HepG2 (cell line): ENCODE data around the gene HOXD8. TPM values are rescaled to one million over a fixed set of nuclear protein-coding genes. Genes with fewer than 3 reads are reported as not detected.

Experiments
- AHR ChIP-seq: IDR thresholded peaks from 2 replicates; pipeline ENCODE4 v1.6.1; 2018; ENCODE audit warnings: missing genetic modification reagents, missing compliant biosample characterization
- ARHGAP35 ChIP-seq: sonication (generic); formaldehyde crosslinking; IDR thresholded peaks from 2 replicates; pipeline ENCODE4 v1.9.0; 2022; ENCODE audit warnings: mild to moderate bottlenecking, inconsistent platforms, moderate library complexity, missing genetic modification reagents, borderline replicate concordance
- ATF3 ChIP-seq: sonication (generic); formaldehyde crosslinking; IDR thresholded peaks from 2 replicates; pipeline ENCODE4 v1.4.0; 2020; ENCODE audit warnings: missing genetic modification reagents
- CCAR2 ChIP-seq: fragments of 200-400 bp; formaldehyde crosslinking; optimal IDR thresholded peaks from 2 replicates; pipeline ENCODE3; 2018; ENCODE audit warnings: low read depth, mild to moderate bottlenecking, low read length, moderate library complexity
- EED ChIP-seq: sonication (generic); formaldehyde crosslinking; IDR thresholded peaks from 2 replicates; pipeline ENCODE4 v1.5.0; 2020; ENCODE audit warnings: mild to moderate bottlenecking, missing genetic modification reagents
- GATAD1 ChIP-seq: IDR thresholded peaks from 2 replicates; pipeline ENCODE4 v1.6.1; 2016; ENCODE audit warnings: missing genetic modification reagents, missing compliant biosample characterization
- MAFF ChIP-seq: IDR thresholded peaks from 2 replicates; pipeline ENCODE4 v1.6.1; 2011; ENCODE audit warnings: low read depth, low read length, improper control_type of control experiment
- MNT ChIP-seq: fragments of 450-650 bp; IDR thresholded peaks from 2 replicates; pipeline ENCODE4 v1.6.1; 2016
- ONECUT2 ChIP-seq: sonication (generic); formaldehyde crosslinking; IDR thresholded peaks from 2 replicates; pipeline ENCODE4 v1.4.0; 2020; ENCODE audit warnings: missing genetic modification reagents
- PTBP1 ChIP-seq: fragments of 200-400 bp; formaldehyde crosslinking; IDR thresholded peaks from 2 replicates; pipeline ENCODE4 v1.6.1; 2018; ENCODE audit warnings: low read length, low read depth; ENCODE audit not compliant: poor library complexity, severe bottlenecking
- RFX3 ChIP-seq: IDR thresholded peaks from 2 replicates; pipeline ENCODE4 v1.6.1; 2016; ENCODE audit warnings: missing biosample characterization, missing genetic modification reagents
- RNF2 ChIP-seq: fragments of 450-650 bp; conservative IDR thresholded peaks from 2 replicates; pipeline ENCODE4 v1.6.1; 2016; ENCODE audit warnings: low read depth
- RXRB ChIP-seq: IDR thresholded peaks from 2 replicates; pipeline ENCODE4 v1.6.1; 2016; ENCODE audit warnings: borderline replicate concordance, missing genetic modification reagents, missing compliant biosample characterization
- SMAD3 ChIP-seq: sonication (generic); formaldehyde crosslinking; IDR thresholded peaks from 2 replicates; pipeline ENCODE4 v1.4.0; 2020; ENCODE audit warnings: missing genetic modification reagents
- SP5 ChIP-seq: IDR thresholded peaks from 2 replicates; pipeline ENCODE4 v1.6.1; 2016; ENCODE audit warnings: low read depth, borderline replicate concordance
- SPEN ChIP-seq: sonication (generic); formaldehyde crosslinking; IDR thresholded peaks from 2 replicates; pipeline ENCODE4 v1.5.1; 2020; ENCODE audit warnings: low read depth, mild to moderate bottlenecking, missing genetic modification reagents
- SRSF9 ChIP-seq: fragments of 200-400 bp; formaldehyde crosslinking; IDR thresholded peaks from 2 replicates; pipeline ENCODE4 v1.6.1; 2018; ENCODE audit warnings: borderline replicate concordance, mild to moderate bottlenecking, low read depth, low read length; ENCODE audit not compliant: insufficient read depth, poor library complexity, severe bottlenecking
- ZFP36 ChIP-seq: fragments of 150-350 bp; IDR thresholded peaks from 2 replicates; pipeline ENCODE4 v1.6.1; 2018; ENCODE audit warnings: borderline replicate concordance, low read length, low read depth; ENCODE audit not compliant: partially characterized antibody
- ZNF431 ChIP-seq: sonication (generic); formaldehyde crosslinking; IDR thresholded peaks from 2 replicates; pipeline ENCODE4 v1.9.0; 2022; ENCODE audit warnings: missing genetic modification reagents, low read depth, mild to moderate bottlenecking, borderline replicate concordance
- ZNF607 ChIP-seq: sonication (generic); formaldehyde crosslinking; IDR thresholded peaks from 2 replicates; pipeline ENCODE4 v1.5.1; 2020; ENCODE audit warnings: missing genetic modification reagents, mild to moderate bottlenecking, borderline replicate concordance
- ZNF691 ChIP-seq: sonication (generic); formaldehyde crosslinking; IDR thresholded peaks from 2 replicates; pipeline ENCODE4 v1.4.0; 2020; ENCODE audit warnings: missing genetic modification reagents, low read depth, mild to moderate bottlenecking, borderline replicate concordance
- ZNF724P ChIP-seq: sonication (generic); formaldehyde crosslinking; IDR thresholded peaks from 2 replicates; pipeline ENCODE4 v1.8.0; 2022; ENCODE audit warnings: missing genetic modification reagents, borderline replicate concordance
- ZNF773 ChIP-seq: sonication (generic); formaldehyde crosslinking; IDR thresholded peaks from 2 replicates; pipeline ENCODE4 v1.4.0; 2020; ENCODE audit warnings: missing genetic modification reagents, borderline replicate concordance
- polyA plus RNA-seq, 8 experiments: library from polyadenylated mRNA; depleted of rRNA in 3 of 8; stranded (reverse) in 7 of 8; unstranded in 1 of 8; fragments of >200 nt; fragmentation: Illumina TruSeq in 4 of 8; extraction: Trizol in 4 of 8; gene quantifications; 2 replicates each; pipeline versions ENCODE4 v1.2.1 to v1.2.3, GENCODE V29; 2011 to 2016; ENCODE audit warnings: low read depth in 4 of 8, missing spikeins in 1 of 8, mixed read lengths in 1 of 8; ENCODE audit not compliant: insufficient read depth in 1 of 8
- total RNA-seq, 5 experiments: library from RNA; depleted of rRNA; stranded (reverse); fragments of >200 nt; fragmentation: Illumina TruSeq; extraction: Trizol; gene quantifications; 2 replicates each; pipeline ENCODE4 v1.2.3, GENCODE V29; 2016; ENCODE audit warnings: low read depth in 1 of 5
- TF ChIP-seq, protein P1 (sequence below): sonication (generic); formaldehyde crosslinking; IDR thresholded peaks from 2 replicates; pipeline ENCODE4 v1.4.0; 2020; ENCODE audit warnings: missing genetic modification reagents, mild to moderate bottlenecking, borderline replicate concordance

Gene HOXD8
- total and polyA plus RNA-seq, 2 of the 13 experiments (the other 11 are each of a cell fraction or from before 2014, with no cell fraction given), result not detected

- TF ChIP-seq CCAR2 (no peak), ONECUT2 (no peak), EED (CRISPR knock-in tag) (peak; percentile 94), ARHGAP35 (CRISPR knock-in tag) (no peak), ZNF773 (CRISPR knock-in tag) (no peak), PTBP1 (no peak), MAFF (no peak), SMAD3 (no peak; the same call in 1 of the 2 replicates), SP5 (CRISPR knock-in tag) (no peak), MNT (no peak), SRSF9 (no peak), ZNF724P (CRISPR knock-in tag) (no peak), RNF2 (peak; percentile 78), ZNF431 (CRISPR knock-in tag) (no peak), ATF3 (CRISPR knock-in tag) (0 out of 2 replicates have a peak, but pooled peaks have one; percentile 32), ZFP36 (peak; percentile 64), ZNF691 (CRISPR knock-in tag) (no peak; the same call in 1 of the 2 replicates), RXRB (CRISPR knock-in tag) (peak; percentile 41; the same call in 1 of the 2 replicates), AHR (CRISPR knock-in tag) (peak; percentile 83; the same call in 1 of the 2 replicates), GATAD1 (CRISPR knock-in tag) (peak; percentile 58), RFX3 (CRISPR knock-in tag) (0 out of 2 replicates have a peak, but pooled peaks have one; percentile 14), SPEN (CRISPR knock-in tag) (peak; percentile 41; the same call in 1 of the 2 replicates), ZNF607 (CRISPR knock-in tag) (no peak)
- TF ChIP-seq, protein P1, sequence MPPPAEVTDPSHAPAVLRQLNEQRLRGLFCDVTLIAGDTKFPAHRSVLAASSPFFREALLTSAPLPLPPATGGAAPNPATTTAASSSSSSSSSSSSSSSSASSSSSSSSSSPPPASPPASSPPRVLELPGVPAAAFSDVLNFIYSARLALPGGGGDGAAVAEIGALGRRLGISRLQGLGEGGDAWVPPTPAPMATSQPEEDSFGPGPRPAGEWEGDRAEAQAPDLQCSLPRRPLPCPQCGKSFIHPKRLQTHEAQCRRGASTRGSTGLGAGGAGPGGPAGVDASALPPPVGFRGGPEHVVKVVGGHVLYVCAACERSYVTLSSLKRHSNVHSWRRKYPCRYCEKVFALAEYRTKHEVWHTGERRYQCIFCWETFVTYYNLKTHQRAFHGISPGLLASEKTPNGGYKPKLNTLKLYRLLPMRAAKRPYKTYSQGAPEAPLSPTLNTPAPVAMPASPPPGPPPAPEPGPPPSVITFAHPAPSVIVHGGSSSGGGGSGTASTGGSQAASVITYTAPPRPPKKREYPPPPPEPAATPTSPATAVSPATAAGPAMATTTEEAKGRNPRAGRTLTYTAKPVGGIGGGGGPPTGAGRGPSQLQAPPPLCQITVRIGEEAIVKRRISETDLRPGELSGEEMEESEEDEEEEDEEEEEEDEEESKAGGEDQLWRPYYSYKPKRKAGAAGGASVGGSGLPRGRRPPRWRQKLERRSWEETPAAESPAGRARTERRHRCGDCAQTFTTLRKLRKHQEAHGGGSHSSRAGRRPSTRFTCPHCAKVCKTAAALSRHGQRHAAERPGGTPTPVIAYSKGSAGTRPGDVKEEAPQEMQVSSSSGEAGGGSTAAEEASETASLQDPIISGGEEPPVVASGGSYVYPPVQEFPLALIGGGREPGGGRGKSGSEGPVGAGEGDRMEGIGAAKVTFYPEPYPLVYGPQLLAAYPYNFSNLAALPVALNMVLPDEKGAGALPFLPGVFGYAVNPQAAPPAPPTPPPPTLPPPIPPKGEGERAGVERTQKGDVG (CRISPR knock-in tag), result no peak
Measured at GRCh38 chr2:176096986-176097819, 32.3 kb upstream of the HOXD8 start (continued).
